ENCODE results near the gene MTFR1L. TPM values are rescaled to one million over a fixed set of nuclear protein-coding genes. Genes with fewer than 3 reads are reported as not detected.

The MTFR1L gene
- total RNA-seq, 1 donor from 2014 or later: 77.1 TPM

GRCh38 chr1:25807480-25808390, 12.0 kb upstream of the MTFR1L start:
- no peak for DNase-seq (ENCODE audit: low spot score)

GRCh38 chr1:25808481-25809244, 11.1 kb upstream of the MTFR1L start:
- DNase-seq (ENCODE audit: low spot score): no peak

- no peak for DNase-seq (ENCODE audit: low spot score)
These were observed 10.3 kb upstream of the MTFR1L start for GRCh38 chr1:25809283-25809926.

GRCh38 chr1:25809929-25810328, 9.8 kb upstream of the MTFR1L start:
- DNase-seq (ENCODE audit: low spot score): no peak

- peak; percentile 68 for DNase-seq (ENCODE audit: low spot score)
These were observed 9.1 kb upstream of the MTFR1L start for GRCh38 chr1:25810341-25811299.

- no peak for DNase-seq (ENCODE audit: low spot score)
These were observed 8.2 kb upstream of the MTFR1L start for GRCh38 chr1:25811384-25812082.

- DNase-seq (ENCODE audit: low spot score): no peak
These were observed 6.6 kb upstream of the MTFR1L start for GRCh38 chr1:25813071-25813733.

- DNase-seq (ENCODE audit: low spot score): no peak
These were observed 5.9 kb upstream of the MTFR1L start for GRCh38 chr1:25813734-25814471.

- no peak for DNase-seq (ENCODE audit: low spot score)
These were observed 5.1 kb upstream of the MTFR1L start for GRCh38 chr1:25814549-25815087.

- DNase-seq (ENCODE audit: low spot score): no peak
These were observed 4.3 kb upstream of the MTFR1L start for GRCh38 chr1:25815208-25816111.

GRCh38 chr1:25816112-25816718, 3.5 kb upstream of the MTFR1L start:
- no peak for DNase-seq (ENCODE audit: low spot score)

GRCh38 chr1:25817840-25818501, 1.8 kb upstream of the MTFR1L start:
- DNase-seq (ENCODE audit: low spot score): no peak

- DNase-seq (ENCODE audit: low spot score): no peak
These were observed 1.2 kb upstream of the MTFR1L start for GRCh38 chr1:25818569-25818968.

- DNase-seq (ENCODE audit: low spot score): peak; percentile 61
These were observed 725 bp downstream of the MTFR1L start for GRCh38 chr1:25820247-25821111.

- DNase-seq (ENCODE audit: low spot score): no peak
These were observed 1.3 kb downstream of the MTFR1L start for GRCh38 chr1:25821112-25821476.

- no peak for DNase-seq (ENCODE audit: low spot score)
These were observed 1.9 kb downstream of the MTFR1L start for GRCh38 chr1:25821630-25822091.

All from mucosa of gallbladder (tissue), 1 donor.